Memory B cell (primary cell): ENCODE results near the gene DIRAS1.

Source experiments
- ATAC-seq: fragments of 150-1000 bp; cut with Tn5 transposase; 2 replicates; pipeline ENCODE4 v1.10.0; 2021; ENCODE audit warnings: low read depth, mild to moderate bottlenecking, moderate library complexity
- DNase-seq, 2 donors: peaks; one replicate each; pipeline ENCODE4 v3.0.0; 2022; ENCODE audit warnings: low spot score in 2 of 2
- H3K27ac Mint-ChIP-seq: one replicate; pipeline ENCODE4 v1.8.0; 2022; ENCODE audit warnings: mild to moderate bottlenecking, moderate library complexity, mixed read lengths
- H3K27me3 Mint-ChIP-seq: one replicate; pipeline ENCODE4 v1.8.0; 2022; ENCODE audit warnings: mixed read lengths
- H3K36me3 Mint-ChIP-seq: one replicate; pipeline ENCODE4 v1.8.0; 2022; ENCODE audit warnings: mild to moderate bottlenecking, mixed read lengths
- H3K4me1 Mint-ChIP-seq: one replicate; pipeline ENCODE4 v1.8.0; 2022; ENCODE audit warnings: mixed read lengths
- H3K4me3 Mint-ChIP-seq: one replicate; pipeline ENCODE4 v1.8.0; 2022; ENCODE audit warnings: mild to moderate bottlenecking, moderate library complexity, mixed read lengths
- H3K9me3 Mint-ChIP-seq: one replicate; pipeline ENCODE4 v1.8.0; 2022; ENCODE audit warnings: mixed read lengths

The DIRAS1 gene

GRCh38 chr19:2739602-2740313 is 18.6 kb upstream of the DIRAS1 start, which contains the start of gene SLC39A3:
Gene SLC39A3 (minus strand): TSS chr19:2740017. CDS start chr19:2737257, 2,760 bp downstream.
- no peaks in the 10 kb centered on the region for H3K27me3 Mint-ChIP-seq
- H3K9me3 Mint-ChIP-seq, result no peaks in the 10 kb centered on the region
- H3K36me3 Mint-ChIP-seq, result peaks cover 18% of the 10 kb centered on the region
- peak within 1 kb of the TSS; percentile 66 for H3K27ac Mint-ChIP-seq
- H3K4me1 Mint-ChIP-seq, result peaks cover 22% of the 10 kb centered on the region
- peak; percentile 98 for ATAC-seq
- H3K4me3 Mint-ChIP-seq, result peak within 1 kb of the TSS; percentile 85
- peak; percentile 98 to 99 for DNase-seq

- H3K27me3 Mint-ChIP-seq, result no peaks in the 10 kb centered on the region
- ATAC-seq (no peak), DNase-seq (no peak)
- H3K27ac Mint-ChIP-seq, result no peak overlapping the region
- peaks cover 34% of the 10 kb centered on the region for H3K4me1 Mint-ChIP-seq
- H3K9me3 Mint-ChIP-seq, result no peaks in the 10 kb centered on the region
- H3K4me3 Mint-ChIP-seq, result no peak overlapping the region
- peaks cover 28% of the 10 kb centered on the region for H3K36me3 Mint-ChIP-seq
Measured at GRCh38 chr19:2736550-2737190, 15.5 kb upstream of the DIRAS1 start.

GRCh38 chr19:2735374-2735773 is 14.2 kb upstream of the DIRAS1 start:
- Mint-ChIP-seq H3K4me1 (peaks cover 37% of the 10 kb centered on the region), H3K9me3 (no peaks in the 10 kb centered on the region), H3K27me3 (no peaks in the 10 kb centered on the region), H3K4me3 (no peak overlapping the region), H3K36me3 (peaks cover 29% of the 10 kb centered on the region), H3K27ac (no peak overlapping the region)
- ATAC-seq (no peak), DNase-seq (no peak)

- no peaks in the 10 kb centered on the region for H3K9me3 Mint-ChIP-seq
- DNase-seq (no peak), ATAC-seq (no peak)
- H3K27ac Mint-ChIP-seq, result no peak overlapping the region
- peaks cover 34% of the 10 kb centered on the region for H3K4me1 Mint-ChIP-seq
- no peaks in the 10 kb centered on the region for H3K27me3 Mint-ChIP-seq
- peak overlapping the region; percentile 24 for H3K4me3 Mint-ChIP-seq
- peaks cover 29% of the 10 kb centered on the region for H3K36me3 Mint-ChIP-seq
Measured at GRCh38 chr19:2734589-2735288, 13.6 kb upstream of the DIRAS1 start.

- no peak for ATAC-seq
- DNase-seq, result no peak
- H3K9me3 Mint-ChIP-seq, result no peaks in the 10 kb centered on the region
- no peak overlapping the region for H3K4me3 Mint-ChIP-seq
- H3K4me1 Mint-ChIP-seq, result peaks cover 31% of the 10 kb centered on the region
- H3K27ac Mint-ChIP-seq, result no peak overlapping the region
- H3K36me3 Mint-ChIP-seq, result peaks cover 29% of the 10 kb centered on the region
- no peaks in the 10 kb centered on the region for H3K27me3 Mint-ChIP-seq
Measured at GRCh38 chr19:2733930-2734588, 12.9 kb upstream of the DIRAS1 start.

GRCh38 chr19:2732883-2733282 is 11.7 kb upstream of the DIRAS1 start:
- Mint-ChIP-seq H3K4me3 (no peak overlapping the region), H3K4me1 (peaks cover 31% of the 10 kb centered on the region), H3K27ac (no peak overlapping the region), H3K27me3 (no peaks in the 10 kb centered on the region), H3K36me3 (peaks cover 29% of the 10 kb centered on the region), H3K9me3 (no peaks in the 10 kb centered on the region)
- ATAC-seq (no peak), DNase-seq (no peak)

- Mint-ChIP-seq H3K4me1 (peaks cover 31% of the 10 kb centered on the region), H3K4me3 (no peak overlapping the region), H3K9me3 (no peaks in the 10 kb centered on the region), H3K27me3 (no peaks in the 10 kb centered on the region), H3K27ac (no peak overlapping the region), H3K36me3 (peaks cover 29% of the 10 kb centered on the region)
- DNase-seq (no peak), ATAC-seq (no peak)
Measured at GRCh38 chr19:2732157-2732725, 11.1 kb upstream of the DIRAS1 start.

GRCh38 chr19:2731181-2731995 is 10.2 kb upstream of the DIRAS1 start:
- DNase-seq, result no peak
- Mint-ChIP-seq H3K27ac (no peak overlapping the region), H3K9me3 (no peaks in the 10 kb centered on the region), H3K36me3 (peaks cover 21% of the 10 kb centered on the region), H3K27me3 (no peaks in the 10 kb centered on the region), H3K4me3 (no peak overlapping the region), H3K4me1 (peaks cover 29% of the 10 kb centered on the region)
- no peak for ATAC-seq

- H3K27me3 Mint-ChIP-seq, result no peaks in the 10 kb centered on the region
- no peak overlapping the region for H3K4me3 Mint-ChIP-seq
- no peak overlapping the region for H3K27ac Mint-ChIP-seq
- peaks cover 14% of the 10 kb centered on the region for H3K36me3 Mint-ChIP-seq
- H3K9me3 Mint-ChIP-seq, result no peaks in the 10 kb centered on the region
- ATAC-seq (no peak), DNase-seq (no peak)
- H3K4me1 Mint-ChIP-seq, result peaks cover 29% of the 10 kb centered on the region
Measured at GRCh38 chr19:2729943-2730818, 9.0 kb upstream of the DIRAS1 start.

GRCh38 chr19:2728783-2729387 is 7.7 kb upstream of the DIRAS1 start:
- Mint-ChIP-seq H3K9me3 (no peaks in the 10 kb centered on the region), H3K4me1 (peaks cover 21% of the 10 kb centered on the region), H3K27me3 (no peaks in the 10 kb centered on the region), H3K27ac (peak overlapping the region; percentile 63), H3K36me3 (peaks cover 5% of the 10 kb centered on the region), H3K4me3 (peak overlapping the region; percentile 19)
- ATAC-seq (peak; percentile 69), DNase-seq (no peak)

GRCh38 chr19:2727640-2727944 is 6.4 kb upstream of the DIRAS1 start:
- peaks cover 21% of the 10 kb centered on the region for H3K4me1 Mint-ChIP-seq
- H3K27ac Mint-ChIP-seq, result no peak overlapping the region
- no peak for DNase-seq
- no peaks in the 10 kb centered on the region for H3K9me3 Mint-ChIP-seq
- H3K36me3 Mint-ChIP-seq, result peaks cover 2% of the 10 kb centered on the region
- no peak for ATAC-seq
- H3K27me3 Mint-ChIP-seq, result no peaks in the 10 kb centered on the region
- H3K4me3 Mint-ChIP-seq, result no peak overlapping the region

GRCh38 chr19:2726904-2727639 is 5.9 kb upstream of the DIRAS1 start:
- ATAC-seq (peak; percentile 48), DNase-seq (no peak)
- Mint-ChIP-seq H3K9me3 (no peaks in the 10 kb centered on the region), H3K4me3 (peak overlapping the region; percentile 63), H3K4me1 (peaks cover 22% of the 10 kb centered on the region), H3K27ac (peak overlapping the region; percentile 73), H3K36me3 (peaks cover 2% of the 10 kb centered on the region), H3K27me3 (no peaks in the 10 kb centered on the region)
